Measurements from ENCODE around the gene NMNAT2. TPM values are rescaled to one million over a fixed set of nuclear protein-coding genes. Genes with fewer than 3 reads are reported as not detected.

Gene NMNAT2
- total and polyA plus RNA-seq, 4 experiments from 2014 or later = not detected

- Mint-ChIP-seq H3K27me3 (peaks cover 3 to 12% of the 10 kb centered on the region in 2 donors), H3K4me3 (no peak overlapping the region), H3K4me1 (no peaks in the 10 kb centered on the region), H3K27ac (no peak overlapping the region), H3K9me3 (peaks cover 0 to 9% (median 2%) of the 10 kb centered on the region in 8 donors), H3K36me3 (no peaks in the 10 kb centered on the region)
- H3K36me3 ChIP-seq (ENCODE audit: insufficient read depth, low read length) = no peaks in the 10 kb centered on the region
- no peak for DNase-seq
- no peak overlapping the region for H3K27ac ChIP-seq (ENCODE audit: low read depth, low read length)
- ChIA-PET POLR2A (ENCODE audit: partially characterized antibody) (no interaction called here), CTCF (ENCODE audit: partially characterized antibody) (no interaction called here)
- no peaks in the 10 kb centered on the region for H3K9me3 ChIP-seq (ENCODE audit: control insufficient read depth in 1 of 2, low read length in 2 of 2)
- intact Hi-C loops (cut with micrococcal nuclease) = no loop called here
- H3K27me3 ChIP-seq (ENCODE audit: insufficient read depth, low read length) = no peaks in the 10 kb centered on the region
- no peak overlapping the region for H3K4me3 ChIP-seq (ENCODE audit: low read length in 2 of 2)
- no peaks in the 10 kb centered on the region for H3K4me1 ChIP-seq (ENCODE audit: insufficient read depth, low read length)
These were observed 63.0 kb downstream of the NMNAT2 start for GRCh38 chr1:183355181-183355580.

- Histone ChIP-seq H3K36me3 (ENCODE audit: insufficient read depth, low read length) (no peaks in the 10 kb centered on the region), H3K4me1 (ENCODE audit: insufficient read depth, low read length) (no peaks in the 10 kb centered on the region), H3K4me3 (ENCODE audit: low read length in 2 of 2) (no peak overlapping the region), H3K27ac (ENCODE audit: low read depth, low read length) (no peak overlapping the region), H3K9me3 (ENCODE audit: control insufficient read depth in 1 of 2, low read length in 2 of 2) (no peaks in the 10 kb centered on the region), H3K27me3 (ENCODE audit: insufficient read depth, low read length) (no peaks in the 10 kb centered on the region)
- Mint-ChIP-seq H3K27ac (no peak overlapping the region), H3K36me3 (no peaks in the 10 kb centered on the region), H3K4me1 (no peaks in the 10 kb centered on the region), H3K27me3 (peaks cover 5 to 14% of the 10 kb centered on the region in 2 donors), H3K4me3 (no peak overlapping the region), H3K9me3 (peaks cover 0 to 9% (median 2%) of the 10 kb centered on the region in 8 donors)
- ChIA-PET POLR2A (ENCODE audit: partially characterized antibody) (no interaction called here), CTCF (ENCODE audit: partially characterized antibody) (no interaction called here)
- intact Hi-C loops (cut with micrococcal nuclease) = no loop called here
- no peak for DNase-seq
These were observed 64.6 kb downstream of the NMNAT2 start for GRCh38 chr1:183353597-183353996.

DNA sequence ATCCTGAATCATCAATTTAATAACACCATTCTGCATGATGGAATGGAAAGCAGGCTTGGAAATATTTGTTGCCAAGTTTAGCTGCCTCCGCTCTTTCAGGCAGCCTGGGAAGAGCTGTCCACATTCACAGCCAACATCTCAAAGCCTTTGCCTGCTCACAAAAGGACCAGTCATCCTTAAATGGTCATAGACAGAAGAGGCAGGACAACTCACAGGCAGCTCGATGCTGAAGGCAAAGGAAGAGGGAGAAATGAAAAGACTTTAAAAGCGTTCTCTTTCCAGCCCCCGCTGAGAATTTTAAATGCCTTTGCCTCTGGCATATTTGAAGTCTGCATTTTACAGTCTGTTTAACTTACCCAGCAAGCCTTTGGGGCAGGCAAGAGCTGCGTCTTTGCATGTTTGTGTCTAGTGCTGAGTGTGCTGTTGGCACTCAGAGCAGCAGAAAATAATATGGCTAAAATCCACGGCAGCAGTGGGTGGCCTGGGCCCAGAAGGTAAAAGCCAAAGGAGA is 68.9 kb downstream of the NMNAT2 start:
- H3K27ac Mint-ChIP-seq = no peak overlapping the region
- Histone ChIP-seq H3K36me3 (ENCODE audit: insufficient read depth, low read length) (no peaks in the 10 kb centered on the region), H3K27ac (ENCODE audit: low read depth, low read length) (no peak overlapping the region), H3K27me3 (ENCODE audit: insufficient read depth, low read length) (no peaks in the 10 kb centered on the region), H3K9me3 (ENCODE audit: control insufficient read depth in 1 of 2, low read length in 2 of 2) (no peaks in the 10 kb centered on the region), H3K4me3 (ENCODE audit: low read length in 2 of 2) (no peak overlapping the region), H3K4me1 (ENCODE audit: insufficient read depth, low read length) (no peaks in the 10 kb centered on the region)
- H3K9me3 Mint-ChIP-seq = peaks cover 0 to 2% (median 0%) of the 10 kb centered on the region in 8 donors
- no peaks in the 10 kb centered on the region for H3K4me1 Mint-ChIP-seq
- CTCF ChIA-PET (ENCODE audit: partially characterized antibody) = no interaction called here
- intact Hi-C loops (cut with micrococcal nuclease) = no loop called here
- H3K4me3 Mint-ChIP-seq = no peak overlapping the region
- POLR2A ChIA-PET (ENCODE audit: partially characterized antibody) = no interaction called here
- no peaks in the 10 kb centered on the region for H3K36me3 Mint-ChIP-seq
- H3K27me3 Mint-ChIP-seq = peaks cover 8 to 14% of the 10 kb centered on the region in 2 donors
- DNase-seq = no peak

DNA sequence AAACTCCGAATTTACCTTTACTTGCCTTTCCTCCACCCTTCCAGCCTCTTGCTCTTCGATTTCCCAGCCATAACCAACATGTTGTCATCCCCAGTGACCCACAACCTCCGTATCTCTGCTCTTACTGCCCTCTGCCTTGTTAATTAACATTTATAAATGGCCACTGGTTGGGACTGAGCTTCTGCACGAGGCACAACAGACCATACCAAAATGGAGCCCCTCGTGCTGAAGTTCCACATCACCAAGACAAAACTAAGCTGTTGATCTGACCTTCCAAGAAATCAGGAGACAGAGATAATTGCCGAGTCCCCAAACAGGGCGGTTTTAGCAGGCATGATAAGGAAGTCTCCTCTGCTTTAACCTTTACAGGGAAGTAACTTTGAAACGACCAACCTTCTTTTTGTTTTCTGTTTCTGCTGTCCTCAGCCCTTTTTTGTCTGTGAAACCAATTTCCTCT is 71.9 kb downstream of the NMNAT2 start:
- ChIA-PET POLR2A (ENCODE audit: partially characterized antibody) (no interaction called here), CTCF (ENCODE audit: partially characterized antibody) (interaction anchor here (0.9 kb wide), 1 partner anchor 33 kb away, joined by 3 read pairs; no protein-coding TSS in a partner anchor)
- Mint-ChIP-seq H3K27ac (no peak overlapping the region), H3K4me1 (no peaks in the 10 kb centered on the region), H3K4me3 (no peak overlapping the region), H3K27me3 (peaks cover 8 to 11% of the 10 kb centered on the region in 2 donors), H3K36me3 (no peaks in the 10 kb centered on the region), H3K9me3 (peaks cover 0 to 2% (median 0%) of the 10 kb centered on the region in 8 donors)
- H3K4me1 ChIP-seq (ENCODE audit: insufficient read depth, low read length) = no peaks in the 10 kb centered on the region
- no peak overlapping the region for H3K27ac ChIP-seq (ENCODE audit: low read depth, low read length)
- intact Hi-C loops (cut with micrococcal nuclease) = no loop called here
- H3K27me3 ChIP-seq (ENCODE audit: insufficient read depth, low read length) = no peaks in the 10 kb centered on the region
- H3K36me3 ChIP-seq (ENCODE audit: insufficient read depth, low read length) = no peaks in the 10 kb centered on the region
- no peak overlapping the region for H3K4me3 ChIP-seq (ENCODE audit: low read length in 2 of 2)
- H3K9me3 ChIP-seq (ENCODE audit: control insufficient read depth in 1 of 2, low read length in 2 of 2) = no peaks in the 10 kb centered on the region
- DNase-seq = no peak

GRCh38 chr1:183339556-183340167 is 78.5 kb downstream of the NMNAT2 start:
- Mint-ChIP-seq H3K4me1 (no peaks in the 10 kb centered on the region), H3K36me3 (no peaks in the 10 kb centered on the region), H3K9me3 (no peaks in the 10 kb centered on the region), H3K27me3 (peaks cover 3 to 13% of the 10 kb centered on the region in 2 donors), H3K27ac (no peak overlapping the region), H3K4me3 (no peak overlapping the region)
- H3K27ac ChIP-seq (ENCODE audit: low read depth, low read length) = no peak overlapping the region
- H3K9me3 ChIP-seq (ENCODE audit: control insufficient read depth in 1 of 2, low read length in 2 of 2) = no peaks in the 10 kb centered on the region
- H3K4me3 ChIP-seq (ENCODE audit: low read length in 2 of 2) = no peak overlapping the region
- no peaks in the 10 kb centered on the region for H3K36me3 ChIP-seq (ENCODE audit: insufficient read depth, low read length)
- ChIA-PET CTCF (ENCODE audit: partially characterized antibody) (no interaction called here), POLR2A (ENCODE audit: partially characterized antibody) (no interaction called here)
- no peak for DNase-seq
- intact Hi-C loops (cut with micrococcal nuclease) = no loop called here
- H3K4me1 ChIP-seq (ENCODE audit: insufficient read depth, low read length) = no peaks in the 10 kb centered on the region
- no peaks in the 10 kb centered on the region for H3K27me3 ChIP-seq (ENCODE audit: insufficient read depth, low read length)

DNA sequence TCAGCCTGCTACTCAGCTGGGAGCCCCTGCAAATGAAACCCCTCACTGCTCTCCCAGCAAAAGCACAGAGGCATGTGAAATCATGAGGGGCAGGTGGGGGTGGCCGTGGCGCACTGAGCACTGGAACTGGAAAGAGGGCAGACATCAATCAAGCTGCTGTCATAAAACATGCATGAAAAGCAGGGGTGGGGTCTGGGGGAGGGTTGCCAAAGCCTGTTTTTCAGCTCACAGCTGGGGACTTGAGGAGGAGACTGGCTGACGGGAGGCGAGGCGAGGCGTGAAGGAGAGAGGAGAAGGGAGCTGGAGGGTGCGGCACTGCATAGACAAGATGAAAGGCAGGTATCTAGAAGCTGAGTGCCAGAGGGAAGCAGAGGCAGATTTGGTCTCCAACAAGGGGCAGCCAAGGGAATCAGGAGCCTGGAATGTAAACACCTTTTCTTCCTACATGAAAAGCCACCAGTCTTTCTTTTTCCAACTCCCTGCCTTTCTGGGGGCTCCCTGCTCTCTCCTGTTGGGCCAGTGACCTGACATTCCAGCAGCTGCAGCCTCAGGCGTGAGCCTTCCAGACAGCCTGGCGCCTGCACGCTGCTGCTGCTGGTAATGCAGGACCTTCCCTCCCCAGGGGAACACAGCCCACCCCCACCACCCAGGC is 87.0 kb downstream of the NMNAT2 start:
- Mint-ChIP-seq H3K4me1 (no peaks in the 10 kb centered on the region), H3K27me3 (peaks cover 16 to 23% of the 10 kb centered on the region in 2 donors), H3K27ac (no peak overlapping the region), H3K36me3 (no peaks in the 10 kb centered on the region), H3K4me3 (no peak overlapping the region), H3K9me3 (no peaks in the 10 kb centered on the region)
- ChIA-PET POLR2A (ENCODE audit: partially characterized antibody) (no interaction called here), CTCF (ENCODE audit: partially characterized antibody) (interaction anchor here (0.7 kb wide), 1 partner anchor 1647 kb away, joined by 3 read pairs; no protein-coding TSS in a partner anchor)
- H3K9me3 ChIP-seq (ENCODE audit: control insufficient read depth in 1 of 2, low read length in 2 of 2) = no peaks in the 10 kb centered on the region
- no peak overlapping the region for H3K27ac ChIP-seq (ENCODE audit: low read depth, low read length)
- H3K36me3 ChIP-seq (ENCODE audit: insufficient read depth, low read length) = no peaks in the 10 kb centered on the region
- intact Hi-C loops (cut with micrococcal nuclease) = no loop called here
- H3K27me3 ChIP-seq (ENCODE audit: insufficient read depth, low read length) = no peaks in the 10 kb centered on the region
- DNase-seq = no peak
- H3K4me3 ChIP-seq (ENCODE audit: low read length in 2 of 2) = no peak overlapping the region
- H3K4me1 ChIP-seq (ENCODE audit: insufficient read depth, low read length) = no peaks in the 10 kb centered on the region

DNA sequence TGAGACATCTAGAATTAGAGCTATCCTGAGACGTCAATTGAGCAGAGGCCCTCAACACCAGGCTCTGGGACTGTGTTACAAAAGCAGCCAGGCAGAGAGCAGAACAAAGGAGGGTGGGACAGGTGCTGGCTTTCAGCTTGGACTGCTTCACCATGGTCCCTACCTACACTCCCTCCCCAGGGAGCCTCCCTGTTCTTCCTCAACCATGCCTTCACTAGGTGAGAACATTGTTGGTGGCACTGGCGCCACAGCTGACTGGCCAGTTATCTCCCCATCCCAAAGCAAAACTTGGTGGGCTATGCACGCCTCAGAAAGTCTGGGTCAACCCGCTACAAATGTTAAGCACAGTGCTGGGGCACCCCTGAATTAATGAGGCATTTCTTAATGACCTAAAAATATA is 87.8 kb downstream of the NMNAT2 start:
- no peak for DNase-seq
- H3K27me3 Mint-ChIP-seq = peaks cover 16 to 25% of the 10 kb centered on the region in 2 donors
- H3K27me3 ChIP-seq (ENCODE audit: insufficient read depth, low read length) = no peaks in the 10 kb centered on the region
- H3K4me3 ChIP-seq (ENCODE audit: low read length in 2 of 2) = no peak overlapping the region
- H3K27ac Mint-ChIP-seq = no peak overlapping the region
- H3K4me1 ChIP-seq (ENCODE audit: insufficient read depth, low read length) = no peaks in the 10 kb centered on the region
- H3K9me3 ChIP-seq (ENCODE audit: control insufficient read depth in 1 of 2, low read length in 2 of 2) = no peaks in the 10 kb centered on the region
- H3K9me3 Mint-ChIP-seq = no peaks in the 10 kb centered on the region
- intact Hi-C loops (cut with micrococcal nuclease) = no loop called here
- no peaks in the 10 kb centered on the region for H3K4me1 Mint-ChIP-seq
- H3K4me3 Mint-ChIP-seq = no peak overlapping the region
- H3K36me3 Mint-ChIP-seq = no peaks in the 10 kb centered on the region
- no peaks in the 10 kb centered on the region for H3K36me3 ChIP-seq (ENCODE audit: insufficient read depth, low read length)
- H3K27ac ChIP-seq (ENCODE audit: low read depth, low read length) = no peak overlapping the region
- CTCF ChIA-PET (ENCODE audit: partially characterized antibody) = no interaction called here
- POLR2A ChIA-PET (ENCODE audit: partially characterized antibody) = no interaction called here

All from CD4-positive, alpha-beta memory T cell (primary cell).